NB4 (cell line): ENCODE results near the gene CFAP100.

Source experiments
- DNase-seq: peaks from one replicate; pipeline ENCODE4 v3.0.0; 2010; ENCODE audit warnings: low read depth
- H3K4me3 ChIP-seq: one replicate; pipeline ENCODE4 v1.5.1; 2011; ENCODE audit warnings: mild to moderate bottlenecking, low read depth, low read length, moderate library complexity
- CTCF ChIP-seq: IDR thresholded peaks from one replicate; pipeline ENCODE4 v1.5.1; 2012; ENCODE audit warnings: low read depth, low read length
- MAX ChIP-seq: IDR thresholded peaks from 2 replicates; pipeline ENCODE4 v1.6.1; 2011; ENCODE audit warnings: low read depth, low read length
- MYC ChIP-seq: IDR thresholded peaks from 2 replicates; pipeline ENCODE4 v1.6.1; 2011; ENCODE audit warnings: low read depth, low read length
- POLR2A ChIP-seq: IDR thresholded peaks from 2 replicates; pipeline ENCODE4 v1.6.1; 2011; ENCODE audit warnings: mild to moderate bottlenecking; ENCODE audit not compliant: insufficient read length; ENCODE audit errors: extremely low read depth

Gene CFAP100

GRCh38 chr3:126439968-126440708 is 45.4 kb downstream of the CFAP100 start:
- no peak for DNase-seq
- TF ChIP-seq CTCF (no peak), MAX (no peak), POLR2A (no peak), MYC (no peak)
- H3K4me3 ChIP-seq, result no peak overlapping the region

- no peak overlapping the region for H3K4me3 ChIP-seq
- DNase-seq, result no peak
- TF ChIP-seq CTCF, result no peak
- TF ChIP-seq POLR2A, result no peak
- TF ChIP-seq MYC, result no peak
- no peak for TF ChIP-seq MAX
Measured at GRCh38 chr3:126440709-126440995, 45.9 kb downstream of the CFAP100 start.

- DNase-seq, result no peak
- no peak overlapping the region for H3K4me3 ChIP-seq
- no peak for TF ChIP-seq POLR2A
- no peak for TF ChIP-seq MAX
- TF ChIP-seq MYC, result no peak
- TF ChIP-seq CTCF, result no peak
Measured at GRCh38 chr3:126441256-126441880, 46.7 kb downstream of the CFAP100 start.

GRCh38 chr3:126442094-126442855 is 47.6 kb downstream of the CFAP100 start:
- TF ChIP-seq CTCF, result no peak
- TF ChIP-seq MYC, result no peak
- no peak for TF ChIP-seq POLR2A
- TF ChIP-seq MAX, result no peak
- DNase-seq, result no peak
- no peak overlapping the region for H3K4me3 ChIP-seq

- no peak overlapping the region for H3K4me3 ChIP-seq
- DNase-seq, result no peak
- no peak for TF ChIP-seq CTCF
- no peak for TF ChIP-seq POLR2A
- no peak for TF ChIP-seq MYC
- TF ChIP-seq MAX, result no peak
Measured at GRCh38 chr3:126442856-126443242, 48.1 kb downstream of the CFAP100 start.
